Endothelial cell of umbilical vein (primary cell): Measurements from ENCODE around the gene SUGCT.

Experiments used
- CTCF ChIP-seq, 2 donors: IDR thresholded peaks; 1 replicate in 1 of 2; 2 replicates in 1 of 2; pipeline ENCODE4 v1.5.1; 2011; ENCODE audit warnings: low read length in 2 of 2, mild to moderate bottlenecking in 2 of 2, moderate library complexity in 2 of 2, control low read depth in 1 of 2, inconsistent platforms in 1 of 2, low read depth in 1 of 2; ENCODE audit not compliant: insufficient read depth in 1 of 2; ENCODE audit errors: extremely low read depth in 1 of 2
- EZH2 ChIP-seq: IDR thresholded peaks from 2 replicates; pipeline ENCODE4 v1.6.1; 2012; ENCODE audit warnings: borderline replicate concordance, low read depth, mild to moderate bottlenecking, moderate library complexity, low read length, inconsistent platforms; ENCODE audit not compliant: severe bottlenecking
- FOS ChIP-seq: IDR thresholded peaks from 2 replicates; pipeline ENCODE4 v1.6.1; 2011; ENCODE audit warnings: mild to moderate bottlenecking, low read length, moderate library complexity, borderline replicate concordance; ENCODE audit not compliant: insufficient read depth
- GATA2 ChIP-seq: IDR thresholded peaks from 2 replicates; pipeline ENCODE4 v1.7.0; 2011; ENCODE audit warnings: low read depth, mild to moderate bottlenecking, moderate library complexity, mixed read lengths, low read length; ENCODE audit not compliant: insufficient read length, insufficient read depth
- JUN ChIP-seq: IDR thresholded peaks from 2 replicates; pipeline ENCODE4 v1.6.1; 2011; ENCODE audit warnings: borderline replicate concordance, low read depth; ENCODE audit not compliant: insufficient read length, insufficient read depth
- MAX ChIP-seq: IDR thresholded peaks from 2 replicates; pipeline ENCODE4 v1.6.1; 2011; ENCODE audit not compliant: insufficient read depth, insufficient read length
- MYC ChIP-seq: IDR thresholded peaks from one replicate; pipeline ENCODE4 v1.6.1; 2011; ENCODE audit warnings: mild to moderate bottlenecking, low read depth, low read length
- POLR2A ChIP-seq: IDR thresholded peaks from 2 replicates; pipeline ENCODE4 v1.6.1; 2012; ENCODE audit warnings: low read depth, mild to moderate bottlenecking, control low read depth, low read length
- POLR2AphosphoS5 ChIP-seq: IDR thresholded peaks from 2 replicates; pipeline ENCODE4 v1.6.1; 2012; ENCODE audit warnings: low read depth, mild to moderate bottlenecking, control low read depth, low read length, moderate library complexity; ENCODE audit not compliant: insufficient read depth

- TF ChIP-seq POLR2A (no peak), POLR2AphosphoS5 (no peak), CTCF (IDR thresholded peaks at IDR 0.05; ENCODE audit: extremely low read depth in 1 of 2, insufficient read depth in 1 of 2, low read depth in 1 of 2, low read length in 2 of 2) (no peak), JUN (no peak), GATA2 (no peak), EZH2 (no peak), MYC (no peak), MAX (no peak), FOS (no peak)
Observed at GRCh38 chr7:40824461-40824860, 689.7 kb downstream of the SUGCT start.
